Esophagus squamous epithelium (tissue), 5 donors: Measurements from ENCODE around the gene FGF1. TPM values are rescaled to one million over a fixed set of nuclear protein-coding genes. Genes with fewer than 3 reads are reported as not detected.

Source experiments
- DNase-seq: peaks from one replicate; lab custom pipeline; 2025; lab: John Stamatoyannopoulos, UW
- H3K27ac ChIP-seq, 4 donors: fragments of 200-600 bp; sonication (generic); one replicate each; pipeline ENCODE4 v1.5.1; 2016 to 2019; ENCODE audit warnings: mild to moderate bottlenecking in 1 of 4
- H3K27me3 ChIP-seq, 4 donors: fragments of 200-600 bp; sonication (generic); 1 replicate in 3 of 4; 2 replicates in 1 of 4; pipeline versions ENCODE4 v1.5.1 to v1.6.0; 2017 to 2021; ENCODE audit warnings: antibody characterized with exemption in 1 of 4
- H3K36me3 ChIP-seq, 3 donors: fragments of 200-600 bp; sonication (generic); one replicate each; pipeline ENCODE4 v1.5.1; 2016 to 2019
- H3K4me1 ChIP-seq, 3 donors: fragments of 200-600 bp; sonication (generic); one replicate each; pipeline ENCODE4 v1.5.1; 2017 to 2019
- H3K4me3 ChIP-seq, 4 donors: fragments of 200-600 bp; sonication (generic); 1 replicate in 3 of 4; 2 replicates in 1 of 4; pipeline ENCODE4 v1.5.1; 2016 to 2019; ENCODE audit warnings: mild to moderate bottlenecking in 2 of 4, moderate library complexity in 1 of 4
- H3K9me3 ChIP-seq, 3 donors: fragments of 200-600 bp; sonication (generic); one replicate each; pipeline ENCODE4 v1.5.1; 2016 to 2019
- CTCF ChIP-seq, 6 experiments: fragments of 450-650 bp in 4 of 6; fragments of 200-600 bp in 2 of 6; sonication (generic) in 2 of 6; IDR thresholded peaks; one replicate each; pipeline ENCODE4 v1.5.1; 2016 to 2019; ENCODE audit warnings: antibody characterized with exemption in 6 of 6, mild to moderate bottlenecking in 4 of 6, moderate library complexity in 4 of 6
- POLR2A ChIP-seq, 4 donors: fragments of 450-650 bp; IDR thresholded peaks; one replicate each; pipeline ENCODE4 v1.6.1; 2017; ENCODE audit warnings: antibody characterized with exemption in 4 of 4, mild to moderate bottlenecking in 4 of 4, moderate library complexity in 3 of 4
- WGBS, 2 donors: methylation state at CpG; one replicate each; pipeline ENCODE4 v1.1.5; 2018; 5-methylcytosine and 5-hydroxymethylcytosine counted together
- intact Hi-C: fragments of 100-400 bp; cut with DNase I; formaldehyde crosslinking; loops from one replicate; pipeline ENCODE4 v1.15.0; 2022
- total RNA-seq, 4 donors: library from RNA; depleted of rRNA; stranded (reverse); fragments of >200 nt; gene quantifications; one replicate each; pipeline ENCODE4 v1.1.0, GENCODE V29; 2016
- donor health status: DM: yes; HTN: yes; CAD: no.

Gene FGF1
- total RNA-seq, 4 donors from 2014 or later, result 0.38 to 2.4 (median 1.6) TPM; not detected in 1

- Histone ChIP-seq H3K27me3 (no peaks in the 10 kb centered on the region), H3K36me3 (no peaks in the 10 kb centered on the region), H3K9me3 (no peaks in the 10 kb centered on the region), H3K4me1 (peaks cover 0 to 33% (median 0%) of the 10 kb centered on the region in 3 donors), H3K27ac (no peak overlapping the region), H3K4me3 (no peak overlapping the region)
- TF ChIP-seq POLR2A (IDR thresholded peaks at IDR 0.05) (no peak), CTCF (IDR thresholded peaks at IDR 0.05) (no peak)
- intact Hi-C loops, result no loop called here
- WGBS, 2 donors, result 56 to 75% methylated on average over 3 of the region's 3 CpGs
- no peak for DNase-seq
Observed at GRCh38 chr5:142671266-142671665, 14.6 kb downstream of the FGF1 start.

- Histone ChIP-seq H3K36me3 (no peaks in the 10 kb centered on the region), H3K27ac (no peak overlapping the region), H3K9me3 (no peaks in the 10 kb centered on the region), H3K27me3 (no peaks in the 10 kb centered on the region), H3K4me1 (peaks cover 0 to 33% (median 0%) of the 10 kb centered on the region in 3 donors), H3K4me3 (no peak overlapping the region)
- WGBS, 2 donors, result 76 to 77% methylated on average over 2 of the region's 2 CpGs
- DNase-seq, result no peak
- no peak for TF ChIP-seq CTCF (IDR thresholded peaks at IDR 0.05)
- TF ChIP-seq POLR2A (IDR thresholded peaks at IDR 0.05), result no peak
- intact Hi-C loops, result no loop called here
Observed at GRCh38 chr5:142670804-142671203, 15.1 kb downstream of the FGF1 start.

GRCh38 chr5:142669477-142669876, 16.4 kb downstream of the FGF1 start:
- H3K9me3 ChIP-seq, result no peaks in the 10 kb centered on the region
- H3K36me3 ChIP-seq, result no peaks in the 10 kb centered on the region
- intact Hi-C loops, result no loop called here
- H3K27ac ChIP-seq, result no peak overlapping the region
- H3K4me1 ChIP-seq, result peaks cover 0 to 28% (median 0%) of the 10 kb centered on the region in 3 donors
- no peak for TF ChIP-seq POLR2A (IDR thresholded peaks at IDR 0.05)
- no peak for TF ChIP-seq CTCF (IDR thresholded peaks at IDR 0.05)
- DNase-seq, result no peak
- 57 to 67% methylated on average over 12 of the region's 12 CpGs for WGBS, 2 donors
- H3K27me3 ChIP-seq, result no peaks in the 10 kb centered on the region
- no peak overlapping the region for H3K4me3 ChIP-seq

- TF ChIP-seq CTCF (IDR thresholded peaks at IDR 0.05) (no peak), POLR2A (IDR thresholded peaks at IDR 0.05) (no peak)
- no peaks in the 10 kb centered on the region for H3K27me3 ChIP-seq
- H3K36me3 ChIP-seq, result no peaks in the 10 kb centered on the region
- intact Hi-C loops, result no loop called here
- H3K4me3 ChIP-seq, result no peak overlapping the region
- no peak for DNase-seq
- H3K9me3 ChIP-seq, result no peaks in the 10 kb centered on the region
- H3K27ac ChIP-seq, result no peak overlapping the region
- peaks cover 0 to 24% (median 0%) of the 10 kb centered on the region in 3 donors for H3K4me1 ChIP-seq
- WGBS, 2 donors, result 45 to 53% methylated on average over 6 of the region's 6 CpGs
Observed at GRCh38 chr5:142668336-142668735, 17.6 kb downstream of the FGF1 start.

- no peak overlapping the region for H3K27ac ChIP-seq
Observed at GRCh38 chr5:142667831-142668230, 18.1 kb downstream of the FGF1 start.

More at GRCh38 chr5:142667831-142668230, 18.1 kb downstream of the FGF1 start:
- no peak for TF ChIP-seq POLR2A (IDR thresholded peaks at IDR 0.05)
- TF ChIP-seq CTCF (IDR thresholded peaks at IDR 0.05), result no peak
- no peak for DNase-seq
- H3K36me3 ChIP-seq, result no peaks in the 10 kb centered on the region
- intact Hi-C loops, result no loop called here
- no peaks in the 10 kb centered on the region for H3K27me3 ChIP-seq
- peaks cover 0 to 24% (median 0%) of the 10 kb centered on the region in 3 donors for H3K4me1 ChIP-seq
- WGBS, 2 donors, result 46% methylated on average over 2 of the region's 6 CpGs; no CpG with 5 or more reads in 1 of the 2 donors
- H3K9me3 ChIP-seq, result no peaks in the 10 kb centered on the region
- no peak overlapping the region for H3K4me3 ChIP-seq
